Smooth muscle cell (in vitro differentiated cells): ENCODE results near the gene DNLZ. TPM values are rescaled to one million over a fixed set of nuclear protein-coding genes. Genes with fewer than 3 reads are reported as not detected.

Experiments used
- DNase-seq: peaks from one replicate; lab custom pipeline; 2025; ENCODE audit not compliant: unreplicated experiment; lab: John Stamatoyannopoulos, UW
- H2AFZ ChIP-seq: fragments of 200-600 bp; sonication (generic); 2 replicates; pipeline ENCODE4 v1.6.0; 2016; ENCODE audit warnings: antibody characterized with exemption, low read depth, mild to moderate bottlenecking
- H3F3A ChIP-seq: fragments of 200-600 bp; sonication (generic); 2 replicates; pipeline ENCODE4 v1.6.0; 2017; ENCODE audit warnings: antibody characterized with exemption, low read depth
- H3K27ac ChIP-seq: fragments of 200-600 bp; sonication (generic); 2 replicates; pipeline ENCODE4 v1.5.1; 2016; ENCODE audit warnings: low read depth, mild to moderate bottlenecking
- H3K27me3 ChIP-seq: fragments of 200-600 bp; sonication (generic); 2 replicates; pipeline ENCODE4 v1.6.1; 2016; ENCODE audit warnings: low read depth, mild to moderate bottlenecking
- H3K36me3 ChIP-seq: fragments of 200-600 bp; sonication (generic); 2 replicates; pipeline ENCODE4 v1.5.1; 2016; ENCODE audit warnings: low read depth
- H3K4me1 ChIP-seq: fragments of 200-600 bp; sonication (generic); 2 replicates; pipeline ENCODE4 v1.5.1; 2016; ENCODE audit warnings: low read depth
- H3K4me2 ChIP-seq: fragments of 200-600 bp; sonication (generic); 2 replicates; pipeline ENCODE4 v1.6.0; 2016; ENCODE audit warnings: mild to moderate bottlenecking
- H3K4me3 ChIP-seq: fragments of 200-600 bp; sonication (generic); 2 replicates; pipeline ENCODE4 v1.5.1; 2016; ENCODE audit warnings: mild to moderate bottlenecking
- H3K79me2 ChIP-seq: fragments of 200-600 bp; sonication (generic); 2 replicates; pipeline ENCODE4 v1.6.0; 2016; ENCODE audit warnings: low read depth, mild to moderate bottlenecking
- H3K9ac ChIP-seq: fragments of 200-600 bp; sonication (generic); 2 replicates; pipeline ENCODE4 v1.6.0; 2016; ENCODE audit warnings: low read depth
- H3K9me3 ChIP-seq: fragments of 200-600 bp; sonication (generic); replicated peaks from 2 replicates; pipeline ENCODE4 v1.5.1; 2016; ENCODE audit warnings: low read depth
- H4K20me1 ChIP-seq: fragments of 200-600 bp; sonication (generic); 2 replicates; pipeline ENCODE4 v1.6.0; 2016; ENCODE audit warnings: low read depth
- CTCF ChIP-seq: fragments of 200-600 bp; sonication (generic); IDR thresholded peaks from 2 replicates; pipeline ENCODE4 v1.5.1; 2017; ENCODE audit warnings: borderline replicate concordance, mild to moderate bottlenecking, antibody characterized with exemption; ENCODE audit not compliant: insufficient read depth, poor library complexity, severe bottlenecking
- WGBS: methylation state at CpG from one replicate; pipeline ENCODE4 v1.1.7; 2016; ENCODE audit warnings: low lambda C conversion rate; 5-methylcytosine and 5-hydroxymethylcytosine counted together
- polyA plus RNA-seq: library from polyadenylated mRNA; unstranded; fragments of >200 nt; fragmentation: Nextera tagmentation; extraction: Ambion mirVana; gene quantifications from 2 replicates; pipeline ENCODE4 v1.2.1, GENCODE V29; 2016
- total RNA-seq: library from RNA; depleted of rRNA; stranded (reverse); fragments of >200 nt; gene quantifications from 2 replicates; pipeline ENCODE4 v1.2.3, GENCODE V29; 2014

Gene DNLZ
- total and polyA plus RNA-seq, 2 experiments from 2014 or later, result 19.0 to 31.5 TPM

GRCh38 chr9:136395345-136396218 is 32.0 kb upstream of the DNLZ start:
- WGBS, result 96% methylated on average over 26 of the region's 26 CpGs
- TF ChIP-seq CTCF, result no peak
- H2AFZ ChIP-seq, result no peak overlapping the region
- H4K20me1 ChIP-seq, result peaks cover 15% of the 10 kb centered on the region
- H3K4me3 ChIP-seq, result no peak overlapping the region
- H3K4me2 ChIP-seq, result no peak overlapping the region
- no peak for DNase-seq
- H3K9ac ChIP-seq, result no peak overlapping the region
- peaks cover 3% of the 10 kb centered on the region for H3K36me3 ChIP-seq
- peaks cover 7% of the 10 kb centered on the region for H3K4me1 ChIP-seq
- H3F3A ChIP-seq, result no peaks in the 10 kb centered on the region
- H3K27me3 ChIP-seq, result no peaks in the 10 kb centered on the region
- H3K79me2 ChIP-seq, result peaks cover 21% of the 10 kb centered on the region
- H3K9me3 ChIP-seq, result no peaks in the 10 kb centered on the region
- H3K27ac ChIP-seq, result no peak overlapping the region

GRCh38 chr9:136395020-136395340 is 31.4 kb upstream of the DNLZ start:
- Histone ChIP-seq H3K4me3 (no peak overlapping the region), H3K4me2 (no peak overlapping the region), H3F3A (no peaks in the 10 kb centered on the region), H3K27ac (no peak overlapping the region), H3K79me2 (peaks cover 20% of the 10 kb centered on the region), H3K36me3 (peaks cover 3% of the 10 kb centered on the region), H3K27me3 (no peaks in the 10 kb centered on the region), H4K20me1 (peaks cover 17% of the 10 kb centered on the region), H3K9ac (no peak overlapping the region), H2AFZ (no peak overlapping the region), H3K4me1 (peaks cover 7% of the 10 kb centered on the region), H3K9me3 (no peaks in the 10 kb centered on the region)
- over 99% methylated on average over 13 of the region's 13 CpGs for WGBS
- no peak for DNase-seq
- TF ChIP-seq CTCF, result no peak

GRCh38 chr9:136394312-136395019 is 30.9 kb upstream of the DNLZ start:
- Histone ChIP-seq H3K4me3 (no peak overlapping the region), H3K9ac (no peak overlapping the region), H3F3A (no peaks in the 10 kb centered on the region), H4K20me1 (peaks cover 20% of the 10 kb centered on the region), H3K36me3 (peaks cover 3% of the 10 kb centered on the region), H3K4me1 (peaks cover 7% of the 10 kb centered on the region), H2AFZ (no peak overlapping the region), H3K27ac (no peak overlapping the region), H3K27me3 (no peaks in the 10 kb centered on the region), H3K79me2 (peaks cover 15% of the 10 kb centered on the region), H3K4me2 (no peak overlapping the region), H3K9me3 (no peaks in the 10 kb centered on the region)
- WGBS, result 94% methylated on average over 20 of the region's 21 CpGs
- no peak for DNase-seq
- no peak for TF ChIP-seq CTCF

- Histone ChIP-seq H3K27ac (no peak overlapping the region), H3K4me2 (no peak overlapping the region), H3K79me2 (peaks cover 6% of the 10 kb centered on the region), H3F3A (no peaks in the 10 kb centered on the region), H2AFZ (no peak overlapping the region), H3K4me3 (no peak overlapping the region), H4K20me1 (peaks cover 11% of the 10 kb centered on the region), H3K9me3 (no peaks in the 10 kb centered on the region), H3K9ac (no peak overlapping the region), H3K4me1 (no peaks in the 10 kb centered on the region), H3K36me3 (peaks cover 3% of the 10 kb centered on the region), H3K27me3 (no peaks in the 10 kb centered on the region)
- no peak for TF ChIP-seq CTCF
- WGBS, result 97% methylated on average over 17 of the region's 17 CpGs
- DNase-seq, result no peak
Observed at GRCh38 chr9:136393531-136393930, 30.0 kb upstream of the DNLZ start.
